ENCODE data around the gene MYH3.

The MYH3 gene

DNA sequence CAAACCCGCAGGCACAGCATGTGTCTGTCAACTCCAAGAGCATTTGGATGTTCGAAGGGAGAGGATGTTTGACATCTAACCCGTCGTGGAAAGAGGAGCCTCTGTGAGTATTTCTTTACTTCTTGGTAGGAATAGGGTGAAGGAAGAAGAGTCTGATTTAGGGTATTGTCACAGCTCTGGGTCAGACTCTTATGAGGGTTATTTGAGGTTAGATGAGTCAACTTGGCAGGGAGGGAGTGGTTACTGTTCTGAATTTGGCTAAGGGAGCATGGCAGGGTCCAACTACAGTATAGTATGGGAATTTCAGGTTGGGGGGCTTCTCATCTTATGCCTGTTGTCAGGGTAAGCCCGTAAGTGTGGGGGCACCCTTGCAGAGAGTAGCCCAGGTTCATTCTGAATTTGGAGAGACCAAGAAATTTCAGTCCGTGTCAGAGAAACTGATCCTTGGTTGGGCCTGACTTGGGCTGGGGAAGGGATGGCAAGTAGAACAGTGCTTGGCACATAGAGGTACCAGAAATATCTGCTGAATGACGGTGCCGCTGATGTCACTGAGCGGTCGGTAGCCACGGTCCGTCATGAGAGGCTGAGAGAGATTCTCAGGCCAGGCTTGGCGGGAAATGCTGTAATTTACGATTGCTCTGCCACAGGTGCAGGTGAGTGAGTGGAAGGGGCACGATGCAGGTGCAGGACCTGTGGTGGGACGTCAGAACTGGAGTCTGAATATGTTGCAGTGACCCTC, 43.2 kb downstream of the MYH3 start:
- no peak for DNase-seq (ENCODE audit: low read depth)

- no peak for DNase-seq (ENCODE audit: low read depth)
These were observed 44.0 kb downstream of the MYH3 start for GRCh38 chr17:10612957-10613744.

DNA sequence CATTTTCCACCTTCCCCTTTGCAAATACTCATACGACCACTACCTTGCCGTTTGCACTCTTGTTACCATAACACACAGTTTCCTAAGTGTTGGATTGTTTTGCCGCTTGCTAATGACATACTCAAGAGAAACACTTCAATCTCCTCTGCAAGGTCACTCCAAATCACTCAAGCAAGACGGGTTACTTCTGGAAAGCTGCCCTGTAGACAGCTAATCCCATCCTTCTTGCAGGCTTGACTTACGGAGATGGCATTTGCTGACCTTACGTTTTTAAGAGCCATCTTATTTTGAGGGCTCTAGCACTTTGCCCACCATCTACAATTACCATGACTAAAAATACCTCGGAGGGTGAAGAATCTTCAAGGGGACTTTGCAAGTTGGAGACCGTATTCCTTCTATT, 46.2 kb downstream of the MYH3 start:
- no peak for DNase-seq (ENCODE audit: low read depth)

- no peak for DNase-seq (ENCODE audit: low read depth)
These were observed 48.9 kb downstream of the MYH3 start for GRCh38 chr17:10608244-10608643.

- no peak for DNase-seq (ENCODE audit: low read depth)
These were observed 51.0 kb downstream of the MYH3 start for GRCh38 chr17:10606110-10606509.

- DNase-seq (ENCODE audit: low read depth), result no peak
These were observed 51.8 kb downstream of the MYH3 start for GRCh38 chr17:10605221-10605783.

GRCh38 chr17:10604521-10604920, 52.6 kb downstream of the MYH3 start:
- DNase-seq (ENCODE audit: low read depth), result no peak

GRCh38 chr17:10603931-10604330, 53.2 kb downstream of the MYH3 start:
- DNase-seq (ENCODE audit: low read depth), result no peak

- no peak for DNase-seq (ENCODE audit: low read depth)
These were observed 56.5 kb downstream of the MYH3 start for GRCh38 chr17:10600571-10600970.

GRCh38 chr17:10598621-10599020, 58.5 kb downstream of the MYH3 start:
- no peak for DNase-seq (ENCODE audit: low read depth)

GRCh38 chr17:10589553-10590145, 67.5 kb downstream of the MYH3 start:
- DNase-seq (ENCODE audit: low read depth), result no peak

- DNase-seq (ENCODE audit: low read depth), result no peak
These were observed 71.6 kb downstream of the MYH3 start for GRCh38 chr17:10585529-10585928.

DNA sequence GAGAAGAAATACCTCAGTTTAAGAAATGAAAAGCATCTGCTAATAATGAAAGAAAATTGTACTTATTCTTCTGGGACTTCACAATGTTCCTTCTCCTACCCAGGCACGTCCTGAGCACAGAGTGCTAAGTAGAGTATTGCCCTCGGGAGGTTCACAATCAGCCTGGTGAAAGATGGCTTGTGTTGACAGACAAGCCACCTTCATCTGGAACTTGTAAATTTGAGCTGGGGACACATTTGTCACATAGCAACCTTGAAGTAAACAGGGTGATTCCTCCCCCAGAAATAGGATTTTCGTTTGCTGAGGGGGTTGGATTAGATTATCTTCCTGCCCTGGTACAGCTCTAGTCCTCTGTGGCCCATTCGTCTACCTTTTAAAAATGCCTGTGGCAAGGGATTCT, 73.3 kb downstream of the MYH3 start:
- DNase-seq (ENCODE audit: low read depth), result no peak

- no peak for DNase-seq (ENCODE audit: low read depth)
These were observed 77.8 kb downstream of the MYH3 start for GRCh38 chr17:10579270-10579669.

Data from stimulated activated CD4-positive, alpha-beta T cell treated with anti-CD3 and anti-CD28 coated beads, Interleukin-2, amount 100 ng/mL, for 4 hours (primary cell).